Measurements from ENCODE around the gene EVI2B.
"Not testable (repeated sequence)": the region's sequence is repeated elsewhere in the genome, so short reads cannot be mapped to it uniquely, and the experiment has no call there.

Gene EVI2B

GRCh38 chr17:31266042-31266441 is 47.8 kb downstream of the EVI2B start:
- no peak for DNase-seq

DNA sequence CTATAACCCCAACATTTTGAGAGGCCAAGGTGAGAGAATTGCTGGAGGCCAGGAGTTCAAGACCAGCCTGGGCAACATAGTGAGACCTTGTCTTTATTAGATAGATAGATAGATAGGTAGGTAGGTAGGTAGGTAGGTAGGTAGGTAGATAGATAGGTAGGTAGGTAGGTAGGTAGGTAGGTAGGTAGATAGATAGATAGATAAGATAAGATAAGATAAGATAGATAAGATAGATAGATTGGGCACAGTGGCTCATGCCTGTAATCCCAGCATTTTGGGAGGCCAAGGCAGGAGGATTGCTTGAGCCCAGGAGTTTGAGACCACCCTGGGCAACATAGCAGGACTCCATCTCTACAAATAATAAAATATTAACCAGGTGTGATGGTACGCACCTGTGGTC is 50.9 kb downstream of the EVI2B start:
- not testable (repeated sequence) for DNase-seq

DNA sequence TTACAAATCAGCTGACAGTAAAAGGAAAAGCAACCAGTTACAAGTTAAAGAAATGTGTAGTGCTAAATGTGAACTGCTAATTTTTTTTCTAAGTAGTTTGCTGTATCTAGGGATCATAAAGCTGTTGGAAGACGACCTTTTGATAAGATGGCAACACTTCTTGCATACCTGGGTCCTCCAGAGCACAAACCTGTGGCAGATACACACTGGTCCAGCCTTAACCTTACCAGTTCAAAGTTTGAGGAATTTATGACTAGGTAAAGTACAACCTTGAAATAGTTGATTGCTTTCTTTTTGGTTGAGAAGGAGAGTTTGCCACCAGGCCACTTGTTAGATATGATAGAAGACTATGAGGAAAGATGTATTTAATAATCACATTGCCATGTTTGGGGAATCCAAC is 52.3 kb downstream of the EVI2B start:
- DNase-seq = no peak

- DNase-seq = no peak
These were observed 53.7 kb downstream of the EVI2B start for GRCh38 chr17:31260151-31260550.

GRCh38 chr17:31256936-31257335 is 56.9 kb downstream of the EVI2B start:
- DNase-seq = no peak

- DNase-seq = no peak
These were observed 59.2 kb downstream of the EVI2B start for GRCh38 chr17:31254654-31255053.

Data from activated CD8-positive, alpha-beta memory T cell treated with anti-CD3 and anti-CD28 coated beads, Interleukin-2, amount 50 U/mL, for 4 hours (primary cell).